Measurements from ENCODE around the gene MIEF1.

DNA sequence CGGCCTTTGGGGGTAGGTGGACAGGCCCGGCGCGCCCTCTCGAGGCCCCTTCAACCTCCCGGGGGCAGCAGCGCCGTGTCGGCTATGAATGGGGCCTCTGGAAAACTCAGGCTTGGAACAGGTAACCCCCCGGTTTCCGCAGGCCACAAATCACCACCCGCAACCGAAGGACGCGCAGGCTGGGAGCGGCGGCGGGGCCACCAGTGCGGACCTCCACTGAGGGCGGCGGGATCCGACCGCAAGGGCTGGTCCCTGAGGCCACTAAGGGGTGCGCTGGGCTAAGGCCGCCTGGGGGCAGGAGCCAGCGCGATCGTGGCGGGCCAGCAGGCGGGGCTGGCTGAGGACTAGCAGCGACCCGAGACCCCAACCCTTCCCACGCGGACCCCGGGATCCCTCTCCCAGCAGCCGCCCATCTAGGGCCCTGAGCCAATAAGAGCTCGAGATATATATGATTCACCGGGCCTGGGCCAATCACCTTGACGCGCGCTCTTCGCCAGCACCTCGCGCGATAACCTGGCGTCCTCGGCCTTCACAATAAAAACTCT, 17.7 kb downstream of the MIEF1 start:
- TF ChIP-seq POLR2A (IDR thresholded peaks at IDR 0.05) (no peak), CTCF (IDR thresholded peaks at IDR 0.05) (peak in 2 of 3 experiments; percentile 17 to 23)
